Peyer's patch (tissue), 4 donors: ENCODE data around the gene SNRPA1. TPM values are rescaled to one million over a fixed set of nuclear protein-coding genes. Genes with fewer than 3 reads are reported as not detected.

ENCODE experiments used
- DNase-seq, 3 donors: peaks; one replicate each; pipeline ENCODE4 v3.0.0-alpha.2; 2017 to 2019
- H3K27ac ChIP-seq, 4 donors: fragments of 200-600 bp; sonication (generic); one replicate each; pipeline ENCODE4 v1.5.1; 2016 to 2019
- H3K27me3 ChIP-seq, 2 donors: fragments of 200-600 bp; sonication (generic); one replicate each; pipeline ENCODE4 v1.5.1; 2019
- H3K36me3 ChIP-seq, 3 donors: fragments of 200-600 bp; sonication (generic); one replicate each; pipeline ENCODE4 v1.5.1; 2016 to 2019
- H3K4me1 ChIP-seq, 4 donors: fragments of 200-600 bp; sonication (generic); one replicate each; pipeline ENCODE4 v1.5.1; 2016 to 2019
- H3K4me3 ChIP-seq, 4 donors: fragments of 200-600 bp; sonication (generic); 1 replicate in 3 of 4; 2 replicates in 1 of 4; pipeline ENCODE4 v1.5.1; 2016 to 2019; ENCODE audit warnings: mild to moderate bottlenecking in 1 of 4
- H3K9me3 ChIP-seq, 4 donors: fragments of 200-600 bp; sonication (generic); one replicate each; pipeline ENCODE4 v1.5.1; 2016 to 2019; ENCODE audit warnings: mild to moderate bottlenecking in 1 of 4
- POLR2A ChIP-seq, 2 donors: fragments of 450-650 bp; IDR thresholded peaks; one replicate each; pipeline ENCODE4 v1.5.1; 2017; ENCODE audit warnings: antibody characterized with exemption in 2 of 2, mild to moderate bottlenecking in 2 of 2, moderate library complexity in 2 of 2
- total RNA-seq, 4 donors: library from RNA; depleted of rRNA; stranded (reverse); fragments of >200 nt; gene quantifications; one replicate each; pipeline ENCODE4 v1.1.0, GENCODE V29; 2016
- TF ChIP-seq, protein P1 (sequence below), 6 experiments: fragments of 450-650 bp in 4 of 6; fragments of 200-600 bp in 2 of 6; sonication (generic) in 1 of 6; IDR thresholded peaks; one replicate each; pipeline ENCODE4 v1.5.1; 2017 to 2019; ENCODE audit warnings: antibody characterized with exemption in 6 of 6, mild to moderate bottlenecking in 3 of 6, moderate library complexity in 1 of 6

Gene SNRPA1
- total RNA-seq, 4 donors from 2014 or later, result 36.4 to 80.0 (median 50.4) TPM

DNA sequence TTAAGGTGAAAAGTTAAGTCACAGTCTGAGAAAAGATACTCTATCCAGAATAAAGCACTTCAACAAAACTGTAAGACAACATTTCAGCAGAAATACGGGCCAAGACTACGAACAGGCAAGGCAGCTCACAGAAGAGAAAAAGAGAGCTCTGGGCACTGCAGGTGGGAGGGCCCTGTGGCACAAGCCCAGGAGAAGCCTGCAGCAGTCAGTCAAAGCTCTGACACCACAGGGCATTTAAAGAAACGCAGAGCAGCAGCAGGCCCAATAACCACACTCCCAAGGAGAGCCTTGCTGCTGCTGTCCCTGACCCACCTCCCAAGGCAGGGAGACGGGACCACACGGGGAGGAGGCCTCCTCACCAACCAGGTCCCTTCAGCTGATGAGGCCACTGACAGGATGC is 62.4 kb downstream of the SNRPA1 start:
- no peak overlapping the region for H3K4me3 ChIP-seq
- DNase-seq, result no peak
- peaks cover 0 to 5% (median 0%) of the 10 kb centered on the region in 4 donors for H3K4me1 ChIP-seq
- H3K9me3 ChIP-seq, result peaks cover 0 to 4% (median 0%) of the 10 kb centered on the region in 4 donors
- H3K27me3 ChIP-seq, result no peaks in the 10 kb centered on the region
- no peak overlapping the region for H3K27ac ChIP-seq
- no peaks in the 10 kb centered on the region for H3K36me3 ChIP-seq
- TF ChIP-seq POLR2A (IDR thresholded peaks at IDR 0.05), result no peak
- TF ChIP-seq, protein P1, sequence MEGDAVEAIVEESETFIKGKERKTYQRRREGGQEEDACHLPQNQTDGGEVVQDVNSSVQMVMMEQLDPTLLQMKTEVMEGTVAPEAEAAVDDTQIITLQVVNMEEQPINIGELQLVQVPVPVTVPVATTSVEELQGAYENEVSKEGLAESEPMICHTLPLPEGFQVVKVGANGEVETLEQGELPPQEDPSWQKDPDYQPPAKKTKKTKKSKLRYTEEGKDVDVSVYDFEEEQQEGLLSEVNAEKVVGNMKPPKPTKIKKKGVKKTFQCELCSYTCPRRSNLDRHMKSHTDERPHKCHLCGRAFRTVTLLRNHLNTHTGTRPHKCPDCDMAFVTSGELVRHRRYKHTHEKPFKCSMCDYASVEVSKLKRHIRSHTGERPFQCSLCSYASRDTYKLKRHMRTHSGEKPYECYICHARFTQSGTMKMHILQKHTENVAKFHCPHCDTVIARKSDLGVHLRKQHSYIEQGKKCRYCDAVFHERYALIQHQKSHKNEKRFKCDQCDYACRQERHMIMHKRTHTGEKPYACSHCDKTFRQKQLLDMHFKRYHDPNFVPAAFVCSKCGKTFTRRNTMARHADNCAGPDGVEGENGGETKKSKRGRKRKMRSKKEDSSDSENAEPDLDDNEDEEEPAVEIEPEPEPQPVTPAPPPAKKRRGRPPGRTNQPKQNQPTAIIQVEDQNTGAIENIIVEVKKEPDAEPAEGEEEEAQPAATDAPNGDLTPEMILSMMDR (IDR thresholded peaks at IDR 0.05), result no peak

Other genes starting within 250 kb of the SNRPA1 start
- 10 to 100 TPM in 1 of 4 donors, 1 to 10 TPM in 3; 8.1 to 31.4 (median 9.3) TPM for gene CHSY1, start 43.2 kb downstream of the SNRPA1 start, total RNA-seq
- 100 to 1,000 TPM in 2 of 4 donors, 10 to 100 TPM in 2; 14.0 to 119 (median 103) TPM for gene SELENOS, start 17.8 kb downstream of the SNRPA1 start, total RNA-seq
- gene PCSK6, start 194.5 kb upstream of the SNRPA1 start, total RNA-seq, result 10 to 100 TPM; 10.6 to 98.2 (median 12.8) TPM